HCT116 (cell line): ENCODE measurements around the gene KICS2. TPM values are rescaled to one million over a fixed set of nuclear protein-coding genes. Genes with fewer than 3 reads are reported as not detected.

ENCODE experiments used
- ATAC-seq: fragments of 200-7000 bp; cut with Tn5 transposase; 2 replicates; pipeline ENCODE4 v1.9.1; 2020; ENCODE audit warnings: mild to moderate bottlenecking, moderate library complexity
- BruUV-seq: library from RNA; stranded (reverse); fragments of 400-500 nt; replicated peaks from 2 replicates; lab custom pipeline; 2021; lab: Mats Ljungman, UMichigan
- CTCF ChIA-PET: fragments of 300-600 bp; sonication (Branson Sonifier 250); formaldehyde crosslinking; loops from one replicate; lab custom pipeline; 2021; ENCODE audit warnings: antibody characterized with exemption; lab: Charles Lee
- POLR2A ChIA-PET: fragments of 300-600, 350-600 bp; sonication (Branson Sonifier 250); formaldehyde crosslinking; loops from one replicate; lab custom pipeline; 2021; ENCODE audit warnings: antibody characterized with exemption; lab: Charles Lee
- RAD21 ChIA-PET, 2 experiments: fragments of 300-600 bp; sonication (Branson Sonifier 250); formaldehyde crosslinking; loops; one replicate each; lab custom pipeline; 2023; ENCODE audit warnings: low total read pairs in 2 of 2; ENCODE audit not compliant: uncharacterized antibody in 2 of 2, unreplicated experiment in 2 of 2, low non-redundant PET in 1 of 2; lab: Charles Lee
- DNase-seq: peaks from one replicate; pipeline ENCODE4 v3.0.0-alpha.2; 2010; ENCODE audit warnings: low read depth, low spot score
- H2AFZ ChIP-seq: fragments of 200-600 bp; shearing (Covaris generic), sonication (generic); 2 replicates; pipeline ENCODE4 v1.6.1; 2017; ENCODE audit warnings: low read depth, mixed run types, mixed read lengths, antibody characterized with exemption, low read length; ENCODE audit not compliant: poor library complexity, severe bottlenecking
- H3K27ac ChIP-seq: 2 replicates; pipeline ENCODE4 v1.5.1; 2012; ENCODE audit warnings: low read depth, low read length
- H3K27me3 ChIP-seq: fragments of 200-600 bp; sonication (generic); 2 replicates; pipeline ENCODE4 v1.6.1; 2016; ENCODE audit warnings: mixed run types, low read length, mixed read lengths; ENCODE audit not compliant: insufficient read depth
- H3K36me3 ChIP-seq, 2 experiments: fragments of 200-500 bp in 1 of 2; fragments of 200-600 bp in 1 of 2; sonication (Bioruptor generic) in 1 of 2; sonication (generic) in 1 of 2; 2 replicates each; pipeline versions ENCODE4 v1.5.1 to v1.6.1; 2014 to 2016; ENCODE audit warnings: low read length in 2 of 2, inconsistent platforms in 1 of 2, mixed read lengths in 1 of 2, mixed run types in 1 of 2; ENCODE audit not compliant: insufficient read depth in 2 of 2, control insufficient read depth in 1 of 2
- H3K4me1 ChIP-seq, 2 experiments: fragments of 200-600 bp in 1 of 2; sonication (generic) in 1 of 2; 2 replicates each; pipeline versions ENCODE4 v1.5.1 to v1.6.1; 2012 to 2017; ENCODE audit warnings: low read length in 2 of 2, inconsistent platforms in 1 of 2, mild to moderate bottlenecking in 1 of 2, mixed read lengths in 1 of 2, mixed run types in 1 of 2, moderate library complexity in 1 of 2; ENCODE audit not compliant: insufficient read depth in 2 of 2, control insufficient read depth in 1 of 2
- H3K4me2 ChIP-seq: fragments of 200-600 bp; sonication (generic); 2 replicates; pipeline ENCODE4 v1.6.1; 2017; ENCODE audit warnings: mixed run types, low read length, mixed read lengths
- H3K4me3 ChIP-seq, 2 experiments: fragments of 200-600 bp in 1 of 2; sonication (generic) in 1 of 2; replicated peaks in 1 of 2; 2 replicates each; pipeline ENCODE4 v1.5.1; 2011 to 2016; ENCODE audit warnings: low read length in 2 of 2, control low read depth in 1 of 2, low read depth in 1 of 2, mild to moderate bottlenecking in 1 of 2, mixed read lengths in 1 of 2, mixed run types in 1 of 2
- H3K79me2 ChIP-seq: fragments of 200-600 bp; sonication (generic); 2 replicates; pipeline ENCODE4 v1.6.1; 2017; ENCODE audit warnings: mild to moderate bottlenecking, mixed run types, low read length, moderate library complexity, mixed read lengths; ENCODE audit not compliant: insufficient read depth
- H3K9ac ChIP-seq: fragments of 200-600 bp; sonication (generic); 2 replicates; pipeline ENCODE4 v1.6.1; 2016; ENCODE audit warnings: low read length, mixed read lengths
- H3K9me2 ChIP-seq: fragments of 200-600 bp; sonication (generic), shearing (Covaris generic); 2 replicates; pipeline ENCODE4 v1.6.1; 2017; ENCODE audit warnings: mixed run types, mild to moderate bottlenecking, moderate library complexity; ENCODE audit not compliant: insufficient read depth
- H3K9me3 ChIP-seq, 2 experiments: fragments of 200-500 bp in 1 of 2; fragments of 200-600 bp in 1 of 2; sonication (Bioruptor generic) in 1 of 2; sonication (generic) in 1 of 2; 2 replicates each; pipeline ENCODE4 v1.6.1; 2014 to 2017; ENCODE audit warnings: low read length in 2 of 2, mixed read lengths in 2 of 2, inconsistent platforms in 1 of 2, low read depth in 1 of 2, mild to moderate bottlenecking in 1 of 2, mixed run types in 1 of 2, moderate library complexity in 1 of 2; ENCODE audit not compliant: control insufficient read depth in 1 of 2, insufficient read depth in 1 of 2
- H4K20me1 ChIP-seq: fragments of 200-600 bp; sonication (generic), shearing (Covaris generic); 2 replicates; pipeline ENCODE4 v1.6.1; 2017; ENCODE audit warnings: mixed run types, mild to moderate bottlenecking, moderate library complexity; ENCODE audit not compliant: insufficient read depth
- ATF3 ChIP-seq: IDR thresholded peaks from 2 replicates; pipeline ENCODE4 v1.6.1; 2012
- CEBPB ChIP-seq: IDR thresholded peaks from 2 replicates; pipeline ENCODE4 v1.6.1; 2012; ENCODE audit warnings: low read depth
- EZH2 ChIP-seq: fragments of 200-600 bp; sonication (generic); IDR thresholded peaks from 2 replicates; pipeline ENCODE4 v1.6.1; 2017; ENCODE audit warnings: antibody characterized with exemption, mixed run types
- POLR2A ChIP-seq: IDR thresholded peaks from 2 replicates; pipeline ENCODE4 v1.7.0; 2011; ENCODE audit warnings: borderline replicate concordance; ENCODE audit not compliant: insufficient read depth, insufficient read length; ENCODE audit errors: extremely low read depth
- RAD21 ChIP-seq: IDR thresholded peaks from 2 replicates; pipeline ENCODE4 v1.6.1; 2012; ENCODE audit warnings: low read depth, mild to moderate bottlenecking
- SRF ChIP-seq: IDR thresholded peaks from 2 replicates; pipeline ENCODE4 v1.6.1; 2012; ENCODE audit warnings: low read depth
- TCF7L2 ChIP-seq: IDR thresholded peaks from 2 replicates; pipeline ENCODE4 v1.7.0; 2011; ENCODE audit warnings: borderline replicate concordance, inconsistent platforms; ENCODE audit not compliant: insufficient read depth, insufficient read length; ENCODE audit errors: extremely low read depth
- ZFX ChIP-seq: fragments of 450-650 bp; IDR thresholded peaks from 2 replicates; pipeline ENCODE4 v1.6.1; 2017
- intact Hi-C: fragments of 100-400 bp; cut with micrococcal nuclease; formaldehyde crosslinking; loops from 2 replicates; pipeline ENCODE4 v1.10.0; 2022
- total RNA-seq: library from RNA; stranded (reverse); gene quantifications from one replicate; pipeline ENCODE4 v1.2.1, GENCODE V29; 2021; ENCODE audit not compliant: unreplicated experiment
- TF ChIP-seq, protein P1 (sequence below), 3 experiments: fragments of 200-600 bp in 1 of 3; sonication (generic) in 1 of 3; IDR thresholded peaks in 2 of 3; conservative IDR thresholded peaks in 1 of 3; 2 replicates each; pipeline ENCODE4 v1.5.1; 2012 to 2017; ENCODE audit warnings: low read depth in 2 of 3, low read length in 2 of 3, antibody characterized with exemption in 1 of 3, borderline replicate concordance in 1 of 3, control low read depth in 1 of 3, mild to moderate bottlenecking in 1 of 3, mixed read lengths in 1 of 3, mixed run types in 1 of 3, moderate library complexity in 1 of 3; ENCODE audit not compliant: insufficient read depth in 1 of 3

Gene KICS2
- total RNA-seq, 1 experiment from 2014 or later: 18.1 TPM

DNA sequence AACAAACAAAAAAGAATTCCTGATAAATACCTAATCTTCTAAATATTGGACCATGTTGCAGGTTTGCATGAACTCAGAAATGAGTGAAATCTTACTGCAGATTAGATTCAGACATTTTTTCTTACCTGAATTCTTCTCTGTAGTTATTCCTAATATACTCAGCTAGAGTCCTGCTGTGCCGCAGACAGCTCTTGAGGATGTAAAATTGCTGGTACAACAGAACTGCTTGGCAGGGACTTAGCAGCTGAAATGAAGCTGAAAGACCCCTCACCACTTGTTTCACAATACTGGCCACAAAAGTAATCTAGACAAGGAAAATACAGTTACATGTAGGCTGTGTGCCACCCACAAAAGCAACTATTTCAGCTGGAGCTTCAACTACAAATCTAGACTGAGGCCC is 48.3 kb upstream of the KICS2 start:
- no peaks in the 10 kb centered on the region for H3K27me3 ChIP-seq
- H3K27ac ChIP-seq: no peak overlapping the region
- H3K9me2 ChIP-seq: no peaks in the 10 kb centered on the region
- no peak overlapping the region for H3K4me2 ChIP-seq
- ChIA-PET RAD21 (no interaction called here), POLR2A (no interaction called here), CTCF (no interaction called here)
- no peak for DNase-seq
- H3K79me2 ChIP-seq: no peaks in the 10 kb centered on the region
- H4K20me1 ChIP-seq: no peaks in the 10 kb centered on the region
- no peak overlapping the region for H3K9ac ChIP-seq
- no peak for ATAC-seq
- intact Hi-C loops: no loop called here
- no peaks in the 10 kb centered on the region for H3K36me3 ChIP-seq
- no peaks in the 10 kb centered on the region for H3K9me3 ChIP-seq
- H3K4me3 ChIP-seq: no peak overlapping the region
- TF ChIP-seq CEBPB (no peak), ZFX (no peak), RAD21 (no peak), EZH2 (no peak), TCF7L2 (no peak), SRF (no peak)
- TF ChIP-seq, protein P1, sequence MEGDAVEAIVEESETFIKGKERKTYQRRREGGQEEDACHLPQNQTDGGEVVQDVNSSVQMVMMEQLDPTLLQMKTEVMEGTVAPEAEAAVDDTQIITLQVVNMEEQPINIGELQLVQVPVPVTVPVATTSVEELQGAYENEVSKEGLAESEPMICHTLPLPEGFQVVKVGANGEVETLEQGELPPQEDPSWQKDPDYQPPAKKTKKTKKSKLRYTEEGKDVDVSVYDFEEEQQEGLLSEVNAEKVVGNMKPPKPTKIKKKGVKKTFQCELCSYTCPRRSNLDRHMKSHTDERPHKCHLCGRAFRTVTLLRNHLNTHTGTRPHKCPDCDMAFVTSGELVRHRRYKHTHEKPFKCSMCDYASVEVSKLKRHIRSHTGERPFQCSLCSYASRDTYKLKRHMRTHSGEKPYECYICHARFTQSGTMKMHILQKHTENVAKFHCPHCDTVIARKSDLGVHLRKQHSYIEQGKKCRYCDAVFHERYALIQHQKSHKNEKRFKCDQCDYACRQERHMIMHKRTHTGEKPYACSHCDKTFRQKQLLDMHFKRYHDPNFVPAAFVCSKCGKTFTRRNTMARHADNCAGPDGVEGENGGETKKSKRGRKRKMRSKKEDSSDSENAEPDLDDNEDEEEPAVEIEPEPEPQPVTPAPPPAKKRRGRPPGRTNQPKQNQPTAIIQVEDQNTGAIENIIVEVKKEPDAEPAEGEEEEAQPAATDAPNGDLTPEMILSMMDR (IDR thresholded peaks at IDR 0.05 in 2 of 3, conservative IDR thresholded peaks at IDR 0.05 in 1 of 3; ENCODE audit: borderline replicate concordance in 1 of 3, insufficient read depth in 1 of 3, low read depth in 2 of 3, low read length in 2 of 3): no peak
- BruUV-seq: no TSS peak
- no peak overlapping the region for H2AFZ ChIP-seq
- H3K4me1 ChIP-seq: peaks cover 0 to 7% of the 10 kb centered on the region in 2 experiments; a peak in 1 of 4 replicates

DNA sequence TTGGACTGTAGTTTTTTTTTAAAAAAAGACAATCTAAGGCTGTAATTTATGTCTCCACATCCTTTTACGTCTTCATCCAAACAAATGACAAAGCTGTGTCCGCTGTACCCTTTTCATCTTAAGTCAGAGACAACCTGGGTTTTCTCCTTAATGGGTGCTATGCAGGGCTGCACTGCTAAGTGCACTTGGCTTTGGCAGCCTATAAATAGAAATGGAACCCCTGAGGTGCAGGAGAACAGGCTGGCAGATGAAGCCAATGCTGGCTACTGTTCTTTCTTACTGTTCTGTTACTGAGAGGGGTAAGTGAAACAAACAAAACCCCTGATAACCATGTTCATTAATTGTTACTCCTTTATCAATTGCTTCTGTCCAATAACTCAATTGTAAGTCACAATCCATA is 47.1 kb upstream of the KICS2 start:
- POLR2A ChIA-PET: no interaction called here
- CTCF ChIA-PET: no interaction called here
- intact Hi-C loops: no loop called here
- Histone ChIP-seq H4K20me1 (no peaks in the 10 kb centered on the region), H3K4me1 (peaks cover 0 to 7% of the 10 kb centered on the region in 2 experiments; a peak in 1 of 4 replicates), H3K4me3 (no peak overlapping the region), H3K27ac (no peak overlapping the region)
- TF ChIP-seq CEBPB: no peak
- no peak for TF ChIP-seq ATF3
- no peak for TF ChIP-seq POLR2A
- TF ChIP-seq, all 23 proteins: peak for 0
- Histone ChIP-seq H3K79me2 (no peaks in the 10 kb centered on the region), H3K4me2 (no peak overlapping the region), H3K9me3 (no peaks in the 10 kb centered on the region), H3K9ac (no peak overlapping the region), H3K27me3 (no peaks in the 10 kb centered on the region), H2AFZ (no peak overlapping the region), H3K36me3 (no peaks in the 10 kb centered on the region), H3K9me2 (no peaks in the 10 kb centered on the region)
- ATAC-seq: no peak
- no TSS peak for BruUV-seq
- no peak for DNase-seq
- RAD21 ChIA-PET: no interaction called here
